HG03469 (cell line): ENCODE measurements around the gene SVIL.

Source experiments
- ATAC-seq: cut with Tn5 transposase; IDR thresholded peaks from one replicate; pipeline ENCODE4 v1.9.1; 2021; ENCODE audit warnings: mild to moderate bottlenecking, moderate library complexity, moderate number of reproducible peaks; ENCODE audit not compliant: unreplicated experiment

Gene SVIL

GRCh38 chr10:29650552-29650944, 15.8 kb upstream of the SVIL start:
- ATAC-seq: no peak

- no peak for ATAC-seq
Measured at GRCh38 chr10:29649561-29650551, 15.1 kb upstream of the SVIL start.

DNA sequence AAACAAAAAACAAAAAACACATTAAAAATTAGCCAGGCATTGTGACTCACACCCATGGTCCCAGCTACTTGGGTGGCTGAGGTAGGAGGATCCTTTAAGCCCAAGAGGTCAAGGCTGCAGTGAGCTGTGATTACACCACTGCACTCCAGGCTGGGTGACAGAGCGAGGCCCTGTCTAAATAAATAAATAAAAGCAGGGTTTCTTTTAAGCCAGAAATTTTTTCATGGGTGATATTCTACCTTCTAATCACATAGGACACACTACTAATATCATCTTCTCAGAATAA, 14.2 kb upstream of the SVIL start:
- no peak for ATAC-seq

- no peak for ATAC-seq
Measured at GRCh38 chr10:29648114-29648982, 13.6 kb upstream of the SVIL start.

GRCh38 chr10:29647478-29647877, 12.7 kb upstream of the SVIL start:
- ATAC-seq: no peak

- no peak for ATAC-seq
Measured at GRCh38 chr10:29646960-29647461, 12.2 kb upstream of the SVIL start.

DNA sequence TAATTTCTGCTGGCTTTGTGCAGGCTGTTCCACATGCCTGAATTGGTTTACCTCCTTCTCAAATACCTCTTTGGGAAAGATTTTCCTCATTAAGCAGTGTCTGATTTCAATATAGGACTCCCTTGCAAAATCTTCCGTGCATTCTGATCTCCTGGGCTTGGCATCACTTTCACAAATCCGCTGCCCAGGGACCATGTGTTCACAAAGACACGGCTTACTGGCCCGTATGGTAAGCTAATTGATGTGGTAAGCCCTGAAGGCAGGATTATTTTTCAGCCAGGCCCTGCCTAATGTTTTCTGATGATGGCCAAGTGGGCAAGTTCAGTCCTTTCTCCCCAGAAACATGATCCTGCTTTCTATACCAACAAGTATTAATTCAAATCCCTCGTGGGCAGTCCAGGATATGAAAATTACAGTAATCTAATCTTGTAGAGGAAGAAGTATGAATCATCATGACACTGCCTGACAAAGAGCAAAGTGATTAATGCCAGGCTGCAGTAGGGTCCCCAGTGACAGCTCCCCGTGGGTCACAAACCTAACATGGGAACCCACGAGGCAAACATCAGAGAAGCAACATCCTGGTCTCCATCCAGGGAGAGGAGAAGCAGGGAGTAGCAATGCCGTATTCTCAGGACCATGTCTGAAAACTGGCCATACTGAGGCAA, 11.6 kb upstream of the SVIL start:
- no peak for ATAC-seq

GRCh38 chr10:29643771-29644501, 9.2 kb upstream of the SVIL start:
- ATAC-seq: no peak

- ATAC-seq: no peak
Measured at GRCh38 chr10:29642990-29643389, 8.2 kb upstream of the SVIL start.

- no peak for ATAC-seq
Measured at GRCh38 chr10:29637537-29637936, 2.8 kb upstream of the SVIL start.

- no peak for ATAC-seq
Measured at GRCh38 chr10:29636178-29636577, 1.4 kb upstream of the SVIL start.

- peak; percentile 68 for ATAC-seq
Measured at GRCh38 chr10:29635711-29636144, 957 bp upstream of the SVIL start.

- no peak for ATAC-seq
Measured at GRCh38 chr10:29634105-29634504, 666 bp downstream of the SVIL start.

DNA sequence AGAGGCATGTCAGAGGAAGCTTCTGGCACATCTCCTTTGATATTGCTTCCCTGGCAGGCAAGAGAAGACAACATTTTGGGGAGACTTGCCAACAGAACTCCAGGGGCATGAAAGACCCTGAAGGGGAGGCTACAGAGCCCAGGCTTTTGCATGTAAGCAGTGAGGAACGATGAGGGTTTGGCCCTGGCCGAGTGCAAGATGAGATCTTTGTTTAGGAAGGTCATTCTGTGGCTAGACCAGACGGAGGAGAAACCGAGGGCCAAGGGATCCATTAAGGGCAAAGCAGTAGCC, 3.8 kb downstream of the SVIL start:
- ATAC-seq: no peak

DNA sequence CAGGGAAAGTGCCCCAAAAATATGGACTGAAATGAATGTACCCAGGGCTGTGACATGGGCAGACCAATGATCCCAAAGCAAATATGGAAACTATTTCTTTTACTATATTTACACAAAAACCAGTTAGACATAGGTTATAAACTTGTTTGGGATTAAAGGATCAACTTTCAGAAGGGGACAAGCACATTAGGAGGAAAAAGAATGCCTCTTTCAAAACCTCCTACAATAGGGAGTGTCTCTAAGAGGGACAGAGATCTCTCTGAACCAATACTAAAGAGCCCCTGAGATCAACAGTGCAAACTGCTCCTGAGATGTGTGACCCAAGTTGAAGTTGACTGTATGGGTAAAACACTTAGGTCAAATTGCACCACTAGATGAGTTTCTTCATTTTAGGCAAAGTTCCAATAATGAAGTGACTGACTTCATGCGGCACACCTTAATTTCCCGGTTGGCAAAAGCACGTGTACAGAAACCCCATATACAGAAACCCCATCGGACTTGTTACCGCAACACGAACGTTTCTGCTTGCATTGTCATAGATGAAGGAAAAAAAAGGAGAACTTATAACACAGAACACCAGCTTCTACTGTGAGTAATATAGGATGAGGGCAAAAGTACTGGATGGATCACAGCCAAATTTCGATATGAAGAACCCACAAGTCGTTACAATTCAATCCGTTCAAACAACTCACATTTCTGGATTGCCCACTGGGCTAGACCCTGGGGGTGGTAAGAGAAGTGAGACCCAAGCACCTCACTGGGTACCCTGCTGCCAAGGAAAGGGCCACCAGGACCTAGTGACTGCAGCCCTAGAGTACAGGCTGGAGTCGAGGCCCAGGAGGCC, 4.3 kb downstream of the SVIL start:
- ATAC-seq: no peak

- no peak for ATAC-seq
Measured at GRCh38 chr10:29628912-29629526, 5.8 kb downstream of the SVIL start.

- no peak for ATAC-seq
Measured at GRCh38 chr10:29628311-29628710, 6.5 kb downstream of the SVIL start.

DNA sequence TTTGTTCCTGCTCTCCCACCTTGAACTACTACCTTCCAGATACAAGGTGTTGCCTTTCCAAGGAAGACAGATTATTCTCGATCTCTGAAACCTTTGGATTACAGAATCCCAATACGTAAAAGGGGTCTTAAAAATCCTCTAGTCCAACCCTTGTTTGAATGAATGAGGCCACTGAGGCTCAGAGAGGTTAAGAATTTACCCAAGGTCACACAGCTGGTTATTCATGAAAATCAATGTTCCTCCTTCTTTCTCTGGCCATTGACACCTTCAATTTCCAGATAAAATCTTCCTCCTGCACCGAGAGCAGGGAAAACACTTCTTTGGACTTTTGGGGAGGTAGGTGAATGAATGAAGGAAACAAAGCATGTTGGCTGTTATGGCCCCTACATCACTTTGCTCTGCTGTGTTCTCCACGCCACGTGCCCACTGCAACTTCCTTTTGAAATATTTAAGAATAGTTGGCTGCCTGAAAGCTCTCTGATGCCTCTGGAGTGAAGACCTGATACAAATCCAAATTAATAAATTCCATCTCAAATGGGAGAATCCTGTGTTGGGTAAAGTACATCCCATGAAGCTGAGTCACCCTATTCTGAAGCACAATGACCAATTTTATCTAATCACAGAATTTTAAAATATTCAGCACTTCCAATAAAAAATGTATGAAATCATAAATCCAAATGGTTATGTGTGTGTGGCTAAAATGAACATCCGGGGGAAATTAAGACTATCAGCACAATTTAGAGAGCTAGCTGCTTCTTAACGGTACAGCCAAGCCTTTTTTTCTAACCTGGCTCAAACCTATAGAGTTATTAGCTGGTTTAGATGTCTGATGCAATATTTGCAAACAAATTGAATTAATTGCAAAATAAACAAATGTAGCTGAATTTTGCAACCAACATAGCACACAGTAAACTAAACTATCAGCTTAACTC, 7.3 kb downstream of the SVIL start:
- ATAC-seq: no peak
